HCT116 (cell line): ENCODE measurements around the gene HOXA2.

Experiments used
- CBX3 ChIP-seq: IDR thresholded peaks from 2 replicates; pipeline ENCODE4 v1.6.1; 2012; ENCODE audit warnings: low read depth
- CEBPB ChIP-seq: IDR thresholded peaks from 2 replicates; pipeline ENCODE4 v1.6.1; 2012; ENCODE audit warnings: low read depth
- EGR1 ChIP-seq: IDR thresholded peaks from 2 replicates; pipeline ENCODE4 v1.6.1; 2012; ENCODE audit warnings: low read depth
- EZH2 ChIP-seq: fragments of 200-600 bp; sonication (generic); IDR thresholded peaks from 2 replicates; pipeline ENCODE4 v1.6.1; 2017; ENCODE audit warnings: antibody characterized with exemption, mixed run types
- POLR2A ChIP-seq: IDR thresholded peaks from 2 replicates; pipeline ENCODE4 v1.7.0; 2011; ENCODE audit warnings: borderline replicate concordance; ENCODE audit not compliant: insufficient read depth, insufficient read length; ENCODE audit errors: extremely low read depth
- POLR2AphosphoS5 ChIP-seq: IDR thresholded peaks from 2 replicates; pipeline ENCODE4 v1.6.1; 2011; ENCODE audit warnings: mild to moderate bottlenecking, low read depth, low read length, moderate library complexity
- RAD21 ChIP-seq: IDR thresholded peaks from 2 replicates; pipeline ENCODE4 v1.6.1; 2012; ENCODE audit warnings: low read depth, mild to moderate bottlenecking
- SIN3A ChIP-seq: IDR thresholded peaks from 2 replicates; pipeline ENCODE4 v1.6.1; 2012; ENCODE audit warnings: low read depth
- ZNF274 ChIP-seq: fragments of 200-500 bp; sonication (Bioruptor generic); IDR thresholded peaks from 2 replicates; pipeline ENCODE4 v1.6.1; 2014; ENCODE audit warnings: mild to moderate bottlenecking, low read depth, low read length, inconsistent platforms
- TF ChIP-seq, protein P1 (sequence below), 3 experiments: fragments of 200-600 bp in 1 of 3; sonication (generic) in 1 of 3; IDR thresholded peaks in 2 of 3; conservative IDR thresholded peaks in 1 of 3; 2 replicates each; pipeline ENCODE4 v1.5.1; 2012 to 2017; ENCODE audit warnings: low read depth in 2 of 3, low read length in 2 of 3, antibody characterized with exemption in 1 of 3, borderline replicate concordance in 1 of 3, control low read depth in 1 of 3, mild to moderate bottlenecking in 1 of 3, mixed read lengths in 1 of 3, mixed run types in 1 of 3, moderate library complexity in 1 of 3; ENCODE audit not compliant: insufficient read depth in 1 of 3
- TF ChIP-seq, protein P2 (sequence below): IDR thresholded peaks from 2 replicates; pipeline ENCODE4 v1.6.1; 2012; ENCODE audit warnings: low read depth
- TF ChIP-seq, protein P3 (sequence below): IDR thresholded peaks from 2 replicates; pipeline ENCODE4 v1.6.1; 2012
- TF ChIP-seq, protein P4 (sequence below): IDR thresholded peaks from 2 replicates; pipeline ENCODE4 v1.6.1; 2012

DNA sequence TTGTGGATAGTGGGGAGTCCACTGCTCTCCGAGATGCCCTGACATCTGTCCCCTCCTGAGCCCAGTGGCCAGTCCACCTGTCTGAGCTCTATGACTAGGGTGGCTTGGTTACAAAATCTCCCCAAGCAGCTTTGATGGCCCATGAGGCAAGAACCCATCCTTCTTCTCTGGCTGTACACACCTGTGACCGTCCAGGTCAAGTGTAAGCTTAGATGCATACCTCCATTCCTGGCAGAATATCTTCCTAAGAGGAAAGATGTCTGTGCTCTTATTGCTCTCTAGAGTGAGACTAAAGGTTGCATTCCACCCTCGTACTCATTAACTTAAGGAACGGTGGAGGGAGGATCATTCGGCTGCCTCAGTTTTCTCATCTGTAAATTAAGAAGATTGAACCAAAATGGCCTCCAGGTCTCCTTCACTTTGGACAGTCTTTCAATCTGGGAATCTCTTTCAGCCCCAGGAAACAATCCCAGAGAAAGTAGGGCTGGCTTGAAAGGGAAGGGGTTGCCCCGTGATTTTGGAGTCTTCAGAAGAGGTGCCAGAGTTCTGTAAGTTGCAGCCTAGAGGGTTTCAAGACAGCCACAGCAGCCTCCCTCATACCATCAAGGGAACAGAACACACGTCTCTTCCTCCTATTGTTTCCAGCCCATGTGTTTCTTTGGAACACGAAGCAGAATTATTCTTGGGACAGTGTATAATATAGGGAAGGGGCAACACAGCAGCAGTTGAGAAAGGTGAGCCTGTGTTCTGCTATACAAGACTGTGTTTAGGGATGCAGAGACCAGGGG, 22.6 kb upstream of the HOXA2 start:
- no peak for TF ChIP-seq SIN3A
- no peak for TF ChIP-seq CEBPB
- TF ChIP-seq POLR2A, result no peak
- TF ChIP-seq, protein P1, sequence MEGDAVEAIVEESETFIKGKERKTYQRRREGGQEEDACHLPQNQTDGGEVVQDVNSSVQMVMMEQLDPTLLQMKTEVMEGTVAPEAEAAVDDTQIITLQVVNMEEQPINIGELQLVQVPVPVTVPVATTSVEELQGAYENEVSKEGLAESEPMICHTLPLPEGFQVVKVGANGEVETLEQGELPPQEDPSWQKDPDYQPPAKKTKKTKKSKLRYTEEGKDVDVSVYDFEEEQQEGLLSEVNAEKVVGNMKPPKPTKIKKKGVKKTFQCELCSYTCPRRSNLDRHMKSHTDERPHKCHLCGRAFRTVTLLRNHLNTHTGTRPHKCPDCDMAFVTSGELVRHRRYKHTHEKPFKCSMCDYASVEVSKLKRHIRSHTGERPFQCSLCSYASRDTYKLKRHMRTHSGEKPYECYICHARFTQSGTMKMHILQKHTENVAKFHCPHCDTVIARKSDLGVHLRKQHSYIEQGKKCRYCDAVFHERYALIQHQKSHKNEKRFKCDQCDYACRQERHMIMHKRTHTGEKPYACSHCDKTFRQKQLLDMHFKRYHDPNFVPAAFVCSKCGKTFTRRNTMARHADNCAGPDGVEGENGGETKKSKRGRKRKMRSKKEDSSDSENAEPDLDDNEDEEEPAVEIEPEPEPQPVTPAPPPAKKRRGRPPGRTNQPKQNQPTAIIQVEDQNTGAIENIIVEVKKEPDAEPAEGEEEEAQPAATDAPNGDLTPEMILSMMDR (IDR thresholded peaks at IDR 0.05 in 2 of 3, conservative IDR thresholded peaks at IDR 0.05 in 1 of 3; ENCODE audit: borderline replicate concordance in 1 of 3, insufficient read depth in 1 of 3, low read depth in 2 of 3, low read length in 2 of 3), result no peak
- TF ChIP-seq RAD21, result no peak
- TF ChIP-seq, protein P2, sequence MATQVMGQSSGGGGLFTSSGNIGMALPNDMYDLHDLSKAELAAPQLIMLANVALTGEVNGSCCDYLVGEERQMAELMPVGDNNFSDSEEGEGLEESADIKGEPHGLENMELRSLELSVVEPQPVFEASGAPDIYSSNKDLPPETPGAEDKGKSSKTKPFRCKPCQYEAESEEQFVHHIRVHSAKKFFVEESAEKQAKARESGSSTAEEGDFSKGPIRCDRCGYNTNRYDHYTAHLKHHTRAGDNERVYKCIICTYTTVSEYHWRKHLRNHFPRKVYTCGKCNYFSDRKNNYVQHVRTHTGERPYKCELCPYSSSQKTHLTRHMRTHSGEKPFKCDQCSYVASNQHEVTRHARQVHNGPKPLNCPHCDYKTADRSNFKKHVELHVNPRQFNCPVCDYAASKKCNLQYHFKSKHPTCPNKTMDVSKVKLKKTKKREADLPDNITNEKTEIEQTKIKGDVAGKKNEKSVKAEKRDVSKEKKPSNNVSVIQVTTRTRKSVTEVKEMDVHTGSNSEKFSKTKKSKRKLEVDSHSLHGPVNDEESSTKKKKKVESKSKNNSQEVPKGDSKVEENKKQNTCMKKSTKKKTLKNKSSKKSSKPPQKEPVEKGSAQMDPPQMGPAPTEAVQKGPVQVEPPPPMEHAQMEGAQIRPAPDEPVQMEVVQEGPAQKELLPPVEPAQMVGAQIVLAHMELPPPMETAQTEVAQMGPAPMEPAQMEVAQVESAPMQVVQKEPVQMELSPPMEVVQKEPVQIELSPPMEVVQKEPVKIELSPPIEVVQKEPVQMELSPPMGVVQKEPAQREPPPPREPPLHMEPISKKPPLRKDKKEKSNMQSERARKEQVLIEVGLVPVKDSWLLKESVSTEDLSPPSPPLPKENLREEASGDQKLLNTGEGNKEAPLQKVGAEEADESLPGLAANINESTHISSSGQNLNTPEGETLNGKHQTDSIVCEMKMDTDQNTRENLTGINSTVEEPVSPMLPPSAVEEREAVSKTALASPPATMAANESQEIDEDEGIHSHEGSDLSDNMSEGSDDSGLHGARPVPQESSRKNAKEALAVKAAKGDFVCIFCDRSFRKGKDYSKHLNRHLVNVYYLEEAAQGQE, result no peak
- TF ChIP-seq CBX3, result no peak
- TF ChIP-seq, protein P3, sequence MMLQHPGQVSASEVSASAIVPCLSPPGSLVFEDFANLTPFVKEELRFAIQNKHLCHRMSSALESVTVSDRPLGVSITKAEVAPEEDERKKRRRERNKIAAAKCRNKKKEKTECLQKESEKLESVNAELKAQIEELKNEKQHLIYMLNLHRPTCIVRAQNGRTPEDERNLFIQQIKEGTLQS, result no peak
- no peak for TF ChIP-seq EZH2
- TF ChIP-seq ZNF274, result no peak
- TF ChIP-seq EGR1, result no peak
- TF ChIP-seq, protein P4, sequence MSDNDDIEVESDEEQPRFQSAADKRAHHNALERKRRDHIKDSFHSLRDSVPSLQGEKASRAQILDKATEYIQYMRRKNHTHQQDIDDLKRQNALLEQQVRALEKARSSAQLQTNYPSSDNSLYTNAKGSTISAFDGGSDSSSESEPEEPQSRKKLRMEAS, result no peak
- TF ChIP-seq POLR2AphosphoS5, result no peak
